DND-41 (cell line): ENCODE measurements around the gene CCDC70.
"Not testable (repeated sequence)": the region's sequence is repeated elsewhere in the genome, so short reads cannot be mapped to it uniquely, and the experiment has no call there.

Source experiments
- ATAC-seq: fragments of 200-7000 bp; cut with Tn5 transposase; 3 replicates; pipeline ENCODE4 v1.9.1; 2021; ENCODE audit warnings: low read depth; ENCODE audit not compliant: insufficient read depth
- DNase-seq: peaks from one replicate; pipeline ENCODE4 v3.0.0-alpha.2; 2020
- H2AFZ ChIP-seq: 2 replicates; pipeline ENCODE4 v1.6.0; 2012; ENCODE audit warnings: low read depth, low read length
- H3K27ac ChIP-seq: 2 replicates; pipeline ENCODE4 v1.5.1; 2012; ENCODE audit warnings: low read length, inconsistent platforms
- H3K27me3 ChIP-seq: fragments of 200-600 bp; sonication (generic); 2 replicates; pipeline ENCODE4 v1.6.0; 2012; ENCODE audit warnings: low read length, mild to moderate bottlenecking, inconsistent platforms; ENCODE audit not compliant: insufficient read depth, poor library complexity
- H3K36me3 ChIP-seq: 2 replicates; pipeline ENCODE4 v1.5.1; 2012; ENCODE audit warnings: low read length, inconsistent platforms; ENCODE audit not compliant: insufficient read depth
- H3K4me1 ChIP-seq: 2 replicates; pipeline ENCODE4 v1.5.1; 2012; ENCODE audit warnings: mild to moderate bottlenecking, low read length; ENCODE audit not compliant: insufficient read depth
- H3K4me2 ChIP-seq: 2 replicates; pipeline ENCODE4 v1.6.0; 2012; ENCODE audit warnings: mild to moderate bottlenecking, moderate library complexity, low read length, inconsistent platforms; ENCODE audit not compliant: insufficient read depth
- H3K4me3 ChIP-seq, 2 experiments: fragments of 200-600 bp in 1 of 2; shearing (Covaris generic) in 1 of 2; 2 replicates each; pipeline ENCODE4 v1.5.1; 2012 to 2016; ENCODE audit warnings: inconsistent platforms in 2 of 2, low read length in 2 of 2, mild to moderate bottlenecking in 2 of 2, low read depth in 1 of 2, moderate library complexity in 1 of 2
- H3K79me2 ChIP-seq: 2 replicates; pipeline ENCODE4 v1.6.0; 2012; ENCODE audit warnings: low read length, inconsistent platforms; ENCODE audit not compliant: insufficient read depth
- H3K9ac ChIP-seq: 2 replicates; pipeline ENCODE4 v1.6.0; 2012; ENCODE audit warnings: low read depth, mild to moderate bottlenecking, inconsistent platforms, low read length, moderate library complexity
- H3K9me3 ChIP-seq: 2 replicates; pipeline ENCODE4 v1.5.1; 2012; ENCODE audit warnings: low read length, moderate library complexity, mild to moderate bottlenecking, inconsistent platforms; ENCODE audit not compliant: insufficient read depth, severe bottlenecking
- H4K20me1 ChIP-seq: 2 replicates; pipeline ENCODE4 v1.6.0; 2012; ENCODE audit warnings: low read length; ENCODE audit not compliant: insufficient read depth
- EZH2 ChIP-seq: IDR thresholded peaks from 3 replicates; pipeline ENCODE4 v1.6.1; 2012; ENCODE audit warnings: borderline replicate concordance, low read depth, mild to moderate bottlenecking, moderate library complexity, low read length, inconsistent platforms; ENCODE audit not compliant: severe bottlenecking
- TF ChIP-seq, protein P1 (sequence below): IDR thresholded peaks from 2 replicates; pipeline ENCODE4 v1.5.1; 2012; ENCODE audit warnings: borderline replicate concordance, low read length, moderate library complexity, mild to moderate bottlenecking; ENCODE audit not compliant: poor library complexity, severe bottlenecking; ENCODE audit errors: extremely low read depth

The CCDC70 gene

DNA sequence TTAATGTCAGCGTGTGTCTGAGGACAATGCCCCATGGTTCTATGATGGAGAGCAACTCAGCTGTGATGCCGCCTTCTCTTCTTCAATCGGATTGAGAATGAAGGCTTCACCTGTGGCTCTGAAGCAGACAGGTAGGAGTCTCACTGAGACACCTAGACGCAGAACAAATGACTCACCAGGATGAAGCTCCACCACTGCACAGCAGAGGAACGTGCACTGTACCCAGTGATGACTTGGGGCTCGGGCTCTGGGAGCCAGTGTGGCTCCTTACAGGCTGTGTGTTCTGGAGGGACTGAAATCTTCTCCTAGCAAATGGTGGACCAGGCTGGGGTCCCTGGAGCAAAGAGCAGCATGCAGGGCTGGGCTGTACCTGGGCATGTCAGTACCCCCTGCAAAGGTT lies 44.0 kb downstream of the CCDC70 start:
- Histone ChIP-seq H3K9ac (no peak overlapping the region), H2AFZ (no peak overlapping the region), H3K36me3 (no peaks in the 10 kb centered on the region), H4K20me1 (no peaks in the 10 kb centered on the region), H3K27ac (no peak overlapping the region), H3K79me2 (no peaks in the 10 kb centered on the region), H3K9me3 (no peaks in the 10 kb centered on the region), H3K4me1 (no peaks in the 10 kb centered on the region), H3K4me2 (no peak overlapping the region), H3K4me3 (no peak overlapping the region), H3K27me3 (peaks cover 5% of the 10 kb centered on the region)
- TF ChIP-seq, protein P1, sequence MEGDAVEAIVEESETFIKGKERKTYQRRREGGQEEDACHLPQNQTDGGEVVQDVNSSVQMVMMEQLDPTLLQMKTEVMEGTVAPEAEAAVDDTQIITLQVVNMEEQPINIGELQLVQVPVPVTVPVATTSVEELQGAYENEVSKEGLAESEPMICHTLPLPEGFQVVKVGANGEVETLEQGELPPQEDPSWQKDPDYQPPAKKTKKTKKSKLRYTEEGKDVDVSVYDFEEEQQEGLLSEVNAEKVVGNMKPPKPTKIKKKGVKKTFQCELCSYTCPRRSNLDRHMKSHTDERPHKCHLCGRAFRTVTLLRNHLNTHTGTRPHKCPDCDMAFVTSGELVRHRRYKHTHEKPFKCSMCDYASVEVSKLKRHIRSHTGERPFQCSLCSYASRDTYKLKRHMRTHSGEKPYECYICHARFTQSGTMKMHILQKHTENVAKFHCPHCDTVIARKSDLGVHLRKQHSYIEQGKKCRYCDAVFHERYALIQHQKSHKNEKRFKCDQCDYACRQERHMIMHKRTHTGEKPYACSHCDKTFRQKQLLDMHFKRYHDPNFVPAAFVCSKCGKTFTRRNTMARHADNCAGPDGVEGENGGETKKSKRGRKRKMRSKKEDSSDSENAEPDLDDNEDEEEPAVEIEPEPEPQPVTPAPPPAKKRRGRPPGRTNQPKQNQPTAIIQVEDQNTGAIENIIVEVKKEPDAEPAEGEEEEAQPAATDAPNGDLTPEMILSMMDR = no peak
- no peak for TF ChIP-seq EZH2
- ATAC-seq (no peak), DNase-seq (no peak)

DNA sequence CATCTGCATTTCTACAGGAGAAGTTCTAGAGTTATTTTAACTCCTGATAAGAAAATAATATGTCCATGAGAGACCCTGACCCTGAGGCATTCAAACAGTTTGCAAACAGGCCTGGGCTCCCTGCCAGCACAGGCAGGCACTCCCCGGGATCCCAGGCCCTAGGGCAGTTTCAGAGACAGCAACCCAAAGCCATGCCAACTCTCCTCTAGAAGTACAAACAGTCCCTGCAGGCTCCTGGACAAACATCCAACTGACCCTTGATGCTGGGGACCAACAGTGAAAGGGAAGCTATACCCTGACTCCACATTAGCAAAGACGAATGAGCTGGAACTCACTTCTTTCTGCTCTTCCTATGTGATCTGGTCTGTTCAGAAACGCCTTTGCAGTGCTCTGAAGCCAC lies 44.8 kb downstream of the CCDC70 start:
- Histone ChIP-seq H3K9ac (no peak overlapping the region), H4K20me1 (no peaks in the 10 kb centered on the region), H3K4me3 (no peak overlapping the region), H3K9me3 (no peaks in the 10 kb centered on the region), H3K27ac (no peak overlapping the region), H3K4me1 (no peaks in the 10 kb centered on the region), H3K27me3 (peaks cover 7% of the 10 kb centered on the region), H3K79me2 (no peaks in the 10 kb centered on the region), H2AFZ (no peak overlapping the region), H3K36me3 (no peaks in the 10 kb centered on the region), H3K4me2 (no peak overlapping the region)
- DNase-seq = no peak
- TF ChIP-seq EZH2 = no peak
- TF ChIP-seq, protein P1 = no peak
- no peak for ATAC-seq

DNA sequence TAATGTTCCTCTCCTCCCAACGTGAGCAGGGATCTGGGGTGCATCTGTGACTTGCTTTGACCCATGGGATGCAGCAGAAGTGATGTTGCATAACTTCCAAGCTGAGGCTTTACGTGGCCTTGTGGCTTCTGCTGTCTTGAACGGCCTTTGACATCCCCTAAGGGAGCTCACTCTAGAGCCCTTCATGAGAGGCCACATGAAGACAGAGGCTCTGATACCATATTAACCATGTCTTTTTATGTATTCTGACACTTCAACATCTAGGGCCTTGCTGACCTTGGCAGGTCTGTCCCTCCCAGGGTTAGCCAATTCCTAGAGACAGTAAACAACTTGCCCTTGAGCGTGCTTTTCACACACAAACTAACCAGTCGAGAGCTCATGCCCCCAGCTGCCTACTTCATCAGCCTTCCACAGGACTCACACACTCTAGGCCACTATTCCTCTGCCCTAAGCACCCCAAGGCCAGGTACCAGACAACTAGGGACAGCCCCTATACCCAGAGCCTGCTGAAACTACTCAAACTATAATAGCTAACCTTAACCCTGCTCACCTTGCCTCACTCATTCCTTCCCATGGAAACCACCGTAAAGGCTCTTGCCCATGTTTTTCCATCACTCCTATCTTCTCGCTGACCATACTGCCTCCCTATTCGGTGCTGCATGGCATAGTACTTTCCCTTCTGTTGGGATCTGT lies 45.4 kb downstream of the CCDC70 start:
- peaks cover 4% of the 10 kb centered on the region for H3K27me3 ChIP-seq
- no peaks in the 10 kb centered on the region for H4K20me1 ChIP-seq
- H2AFZ ChIP-seq = no peak overlapping the region
- no peak overlapping the region for H3K4me3 ChIP-seq
- no peak overlapping the region for H3K4me2 ChIP-seq
- TF ChIP-seq, protein P1 = no peak
- TF ChIP-seq EZH2 = no peak
- no peaks in the 10 kb centered on the region for H3K79me2 ChIP-seq
- H3K27ac ChIP-seq = no peak overlapping the region
- H3K36me3 ChIP-seq = no peaks in the 10 kb centered on the region
- no peaks in the 10 kb centered on the region for H3K9me3 ChIP-seq
- H3K9ac ChIP-seq = no peak overlapping the region
- DNase-seq = no peak
- no peaks in the 10 kb centered on the region for H3K4me1 ChIP-seq
- no peak for ATAC-seq

DNA sequence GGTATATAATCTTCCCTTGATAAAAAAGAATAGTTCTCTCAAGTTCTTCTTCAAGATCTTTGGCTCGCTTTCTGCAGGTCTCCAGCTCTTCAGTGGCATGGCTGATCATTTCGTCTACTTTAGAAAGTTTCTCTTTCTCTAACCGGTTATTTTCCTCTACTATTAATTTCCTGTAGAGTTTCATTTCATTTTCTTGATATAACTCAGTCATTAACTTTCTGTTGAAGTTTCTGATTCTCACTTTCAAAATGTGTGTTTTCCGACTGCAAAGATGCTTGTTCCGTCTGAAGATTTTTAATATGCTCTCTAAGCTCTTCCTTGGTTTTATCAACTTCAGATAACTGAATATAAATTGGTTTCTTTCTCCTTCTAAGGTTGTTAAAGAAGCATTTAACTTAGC lies 47.5 kb downstream of the CCDC70 start:
- H3K4me2 ChIP-seq, H3K27me3 ChIP-seq, H3K27ac ChIP-seq, H2AFZ ChIP-seq, H3K79me2 ChIP-seq, H3K4me3 ChIP-seq, H3K9ac ChIP-seq, ATAC-seq, H3K4me1 ChIP-seq, H4K20me1 ChIP-seq, DNase-seq, H3K36me3 ChIP-seq, H3K9me3 ChIP-seq: not testable (repeated sequence)
